Aorta (tissue), 5 donors: ENCODE data around the gene HBQ1. TPM values are rescaled to one million over a fixed set of nuclear protein-coding genes. Genes with fewer than 3 reads are reported as not detected.

Experiments
- ATAC-seq: fragments of 200-7000 bp; cut with Tn5 transposase; one replicate; pipeline ENCODE4 v1.9.1; 2022; ENCODE audit warnings: moderate library complexity; ENCODE audit not compliant: low FRiP score
- DNase-seq, 2 donors: peaks; one replicate each; pipeline ENCODE4 v3.0.0-alpha.2; 2020
- H3K27ac ChIP-seq, 2 donors: one replicate each; pipeline ENCODE4 v1.5.1; 2013; ENCODE audit warnings: low read length in 2 of 2, mild to moderate bottlenecking in 2 of 2, moderate library complexity in 2 of 2, control low read depth in 1 of 2, inconsistent platforms in 1 of 2, low read depth in 1 of 2
- H3K27me3 ChIP-seq, 2 donors: one replicate each; pipeline ENCODE4 v1.6.1; 2013; ENCODE audit warnings: control low read depth in 1 of 2, low read length in 1 of 2, mild to moderate bottlenecking in 1 of 2, moderate library complexity in 1 of 2; ENCODE audit not compliant: insufficient read depth in 2 of 2, control insufficient read depth in 1 of 2
- H3K36me3 ChIP-seq, 2 donors: one replicate each; pipeline ENCODE4 v1.6.1; 2013; ENCODE audit warnings: control low read depth in 1 of 2, low read length in 1 of 2, mild to moderate bottlenecking in 1 of 2; ENCODE audit not compliant: insufficient read depth in 2 of 2, control insufficient read depth in 1 of 2
- H3K4me1 ChIP-seq, 2 donors: one replicate each; pipeline ENCODE4 v1.6.1; 2013; ENCODE audit warnings: low read length in 2 of 2, control low read depth in 1 of 2, mild to moderate bottlenecking in 1 of 2, moderate library complexity in 1 of 2; ENCODE audit not compliant: insufficient read depth in 2 of 2, control insufficient read depth in 1 of 2
- H3K4me3 ChIP-seq, 2 donors: one replicate each; pipeline ENCODE4 v1.5.1; 2013; ENCODE audit warnings: low read length in 2 of 2, control low read depth in 1 of 2, mild to moderate bottlenecking in 1 of 2
- H3K9me3 ChIP-seq: one replicate; pipeline ENCODE4 v1.6.1; 2013; ENCODE audit warnings: mild to moderate bottlenecking, low read length; ENCODE audit not compliant: control insufficient read depth
- WGBS, 2 donors: extraction: QIAGEN DNeasy Blood & Tissue Kit; methylation state at CpG; one replicate each; pipeline ENCODE4 v1.1.7; 2013; 5-methylcytosine and 5-hydroxymethylcytosine counted together
- intact Hi-C, 2 donors: fragments of 100-400 bp; cut with DNase I; formaldehyde crosslinking; loops; one replicate each; pipeline versions ENCODE4 v1.14.2 to v1.15.0; 2022
- polyA plus RNA-seq, 2 donors: library from polyadenylated mRNA; stranded (reverse); fragments of 200-250 nt; gene quantifications; one replicate each; pipeline ENCODE4 v1.2.3, GENCODE V29; 2013
- total RNA-seq, 2 donors: library from RNA; stranded (reverse); fragmentation: NEBNext Ultra II Directional; extraction: Animal tissue kit (Norgen Biotek cat#: 25700); gene quantifications; one replicate each; pipeline ENCODE4 v1.2.1, GENCODE V29; 2021
- donor health status: healthy with polysubstance abuse.
- donor health status: Bipolar disorder and iron deficiency.
- donor health status: DM: no; HTN: no; CAD: no.
- donor health status: DM: no; HTN: no; CAD: no.
- donor health status: DM: yes; HTN: yes; CAD: no.

Gene HBQ1
- total and polyA plus RNA-seq, 4 donors, result not detected

GRCh38 chr16:187330-187729, 7.1 kb downstream of the HBQ1 start:
- no peak for ATAC-seq
- H3K36me3 ChIP-seq, result peaks cover 0 to 18% of the 10 kb centered on the region in 2 donors

GRCh38 chr16:188674-189073, 8.4 kb downstream of the HBQ1 start:
- H3K27ac ChIP-seq, result no peak overlapping the region
- DNase-seq (peak in 1 of 2 donors; percentile 23), ATAC-seq (no peak)
- H3K27me3 ChIP-seq, result no peaks in the 10 kb centered on the region
- H3K4me3 ChIP-seq, result no peak overlapping the region
- no peaks in the 10 kb centered on the region for H3K4me1 ChIP-seq
- intact Hi-C loops, result no loop called here
- peaks cover 0 to 20% of the 10 kb centered on the region in 2 donors for H3K36me3 ChIP-seq
- WGBS, 2 donors, result 78 to 79% methylated on average over 8 of the region's 8 CpGs
- no peaks in the 10 kb centered on the region for H3K9me3 ChIP-seq

More at GRCh38 chr16:187330-187729, 7.1 kb downstream of the HBQ1 start:
- Histone ChIP-seq H3K27me3 (no peaks in the 10 kb centered on the region), H3K4me3 (no peak overlapping the region), H3K4me1 (no peaks in the 10 kb centered on the region), H3K27ac (no peak overlapping the region), H3K9me3 (no peaks in the 10 kb centered on the region)
- 93 to 96% methylated on average over 8 of the region's 8 CpGs for WGBS, 2 donors
- intact Hi-C loops, result no loop called here
- DNase-seq, result peak in 1 of 2 donors; percentile 26

GRCh38 chr16:189604-190186, 9.4 kb downstream of the HBQ1 start:
- no peak overlapping the region for H3K27ac ChIP-seq
- DNase-seq, result peak in 1 of 2 donors; percentile 34
- H3K36me3 ChIP-seq, result peaks cover 0 to 20% of the 10 kb centered on the region in 2 donors
- WGBS, 2 donors, result 93% methylated on average over 34 of the region's 34 CpGs
- no peaks in the 10 kb centered on the region for H3K9me3 ChIP-seq
- intact Hi-C loops, result no loop called here
- no peaks in the 10 kb centered on the region for H3K4me1 ChIP-seq
- H3K4me3 ChIP-seq, result no peak overlapping the region
- no peaks in the 10 kb centered on the region for H3K27me3 ChIP-seq
- peak; percentile 46 for ATAC-seq

GRCh38 chr16:191831-192230, 11.6 kb downstream of the HBQ1 start:
- H3K4me3 ChIP-seq, result no peak overlapping the region
- no peak for ATAC-seq
- no peaks in the 10 kb centered on the region for H3K4me1 ChIP-seq
- no peaks in the 10 kb centered on the region for H3K27me3 ChIP-seq
- DNase-seq, result peak in 1 of 2 donors; percentile 12
- no peak overlapping the region for H3K27ac ChIP-seq
- H3K9me3 ChIP-seq, result no peaks in the 10 kb centered on the region
- intact Hi-C loops, result no loop called here
- peaks cover 0 to 24% of the 10 kb centered on the region in 2 donors for H3K36me3 ChIP-seq
- 89 to 91% methylated on average over 4 of the region's 4 CpGs for WGBS, 2 donors

- 91 to 93% methylated on average over 11 of the region's 11 CpGs for WGBS, 2 donors
- DNase-seq (no peak), ATAC-seq (no peak)
- no peaks in the 10 kb centered on the region for H3K9me3 ChIP-seq
- intact Hi-C loops, result no loop called here
- peaks cover 0 to 25% of the 10 kb centered on the region in 2 donors for H3K36me3 ChIP-seq
- no peaks in the 10 kb centered on the region for H3K27me3 ChIP-seq
- no peak overlapping the region for H3K4me3 ChIP-seq
- H3K27ac ChIP-seq, result no peak overlapping the region
- H3K4me1 ChIP-seq, result no peaks in the 10 kb centered on the region
These were observed 12.4 kb downstream of the HBQ1 start for GRCh38 chr16:192686-193085.

GRCh38 chr16:193441-193840, 13.2 kb downstream of the HBQ1 start:
- intact Hi-C loops, result no loop called here
- peaks cover 2 to 28% of the 10 kb centered on the region in 2 donors for H3K36me3 ChIP-seq

GRCh38 chr16:194516-194915, 14.3 kb downstream of the HBQ1 start:
- Histone ChIP-seq H3K27ac (no peak overlapping the region), H3K4me3 (no peak overlapping the region), H3K27me3 (no peaks in the 10 kb centered on the region), H3K36me3 (peaks cover 4 to 24% of the 10 kb centered on the region in 2 donors), H3K4me1 (no peaks in the 10 kb centered on the region), H3K9me3 (no peaks in the 10 kb centered on the region)
- no peak for DNase-seq
- intact Hi-C loops, result no loop called here
- 84 to 86% methylated on average over 6 of the region's 6 CpGs for WGBS, 2 donors
- ATAC-seq, result no peak

More at GRCh38 chr16:193441-193840, 13.2 kb downstream of the HBQ1 start:
- Histone ChIP-seq H3K27ac (no peak overlapping the region), H3K4me3 (no peak overlapping the region), H3K27me3 (no peaks in the 10 kb centered on the region), H3K9me3 (no peaks in the 10 kb centered on the region), H3K4me1 (no peaks in the 10 kb centered on the region)
- ATAC-seq (no peak), DNase-seq (no peak)
- WGBS, 2 donors, result 90 to 91% methylated on average over 14 to 15 of the region's 15 CpGs

- peaks cover 4 to 16% of the 10 kb centered on the region in 2 donors for H3K36me3 ChIP-seq
- H3K9me3 ChIP-seq, result no peaks in the 10 kb centered on the region
- intact Hi-C loops, result no loop called here
- no peak overlapping the region for H3K4me3 ChIP-seq
- no peaks in the 10 kb centered on the region for H3K4me1 ChIP-seq
- ATAC-seq, result no peak
- H3K27me3 ChIP-seq, result no peaks in the 10 kb centered on the region
- no peak overlapping the region for H3K27ac ChIP-seq
- no peak for DNase-seq
- 90 to 92% methylated on average over 5 of the region's 5 CpGs for WGBS, 2 donors
These were observed 20.1 kb downstream of the HBQ1 start for GRCh38 chr16:200388-200787.

- 96 to 98% methylated on average over 4 of the region's 4 CpGs for WGBS, 2 donors
- no peak for ATAC-seq
These were observed 23.0 kb downstream of the HBQ1 start for GRCh38 chr16:203246-203645.

More at GRCh38 chr16:203246-203645, 23.0 kb downstream of the HBQ1 start:
- Histone ChIP-seq H3K4me1 (no peaks in the 10 kb centered on the region), H3K9me3 (no peaks in the 10 kb centered on the region), H3K36me3 (peaks cover 16 to 18% of the 10 kb centered on the region in 2 donors), H3K27ac (no peak overlapping the region), H3K27me3 (no peaks in the 10 kb centered on the region), H3K4me3 (no peak overlapping the region)
- no peak for DNase-seq
- intact Hi-C loops, result no loop called here
